NCI-H1417 (cell line): Measurements from ENCODE around the gene TEKT4.
"Not testable (repeated sequence)": the region's sequence is repeated elsewhere in the genome, so short reads cannot be mapped to it uniquely, and the experiment has no call there.

Experiments
- DNase-seq, 3 experiments: peaks; one replicate each; lab custom pipeline; 2025; lab: John Stamatoyannopoulos, UW

The TEKT4 gene

GRCh38 chr2:94875820-94876522 lies 4.7 kb downstream of the TEKT4 start:
- no peak for DNase-seq

- no peak for DNase-seq
Measured at GRCh38 chr2:94876523-94876863, 5.3 kb downstream of the TEKT4 start.

- no peak for DNase-seq
Measured at GRCh38 chr2:94877129-94877528, 5.9 kb downstream of the TEKT4 start.

- not testable (repeated sequence) for DNase-seq
Measured at GRCh38 chr2:94878575-94878974, 7.3 kb downstream of the TEKT4 start.

- DNase-seq: no peak
Measured at GRCh38 chr2:94879314-94879981, 8.2 kb downstream of the TEKT4 start.

- DNase-seq: no peak
Measured at GRCh38 chr2:94879982-94880377, 8.8 kb downstream of the TEKT4 start.

- DNase-seq: no peak
Measured at GRCh38 chr2:94880507-94880906, 9.3 kb downstream of the TEKT4 start.

- no peak for DNase-seq
Measured at GRCh38 chr2:94881070-94881469, 9.8 kb downstream of the TEKT4 start.

- no peak for DNase-seq
Measured at GRCh38 chr2:94890234-94890633, 19.0 kb downstream of the TEKT4 start.

GRCh38 chr2:94895273-94895672 lies 24.0 kb downstream of the TEKT4 start:
- DNase-seq: not testable (repeated sequence)

- not testable (repeated sequence) for DNase-seq
Measured at GRCh38 chr2:94906976-94907375, 35.7 kb downstream of the TEKT4 start.

GRCh38 chr2:94923196-94923595 lies 52.0 kb downstream of the TEKT4 start:
- DNase-seq: no peak

- DNase-seq: not testable (repeated sequence)
Measured at GRCh38 chr2:94924999-94925398, 53.8 kb downstream of the TEKT4 start.
